Left lung (tissue), 10 donors: ENCODE measurements around the gene SUFU. TPM values are rescaled to one million over a fixed set of nuclear protein-coding genes. Genes with fewer than 3 reads are reported as not detected.
A peak's percentile ranks its signal among the peaks of the same experiment; 100 is the strongest.

Experiments used
- ATAC-seq: fragments of 200-7000 bp; cut with Tn5 transposase; one replicate; pipeline ENCODE4 v1.9.1; 2020; ENCODE audit warnings: moderate library complexity
- DNase-seq, 4 donors: peaks; one replicate each; pipeline ENCODE4 v3.0.0-alpha.2; 2013 to 2020
- H3K27ac ChIP-seq, 2 donors: fragments of 200-600 bp; sonication (generic) in 1 of 2; one replicate each; pipeline versions ENCODE4 v1.5.0 to v1.8.0; 2020 to 2021
- H3K27me3 ChIP-seq, 2 donors: fragments of 200-600 bp; sonication (generic) in 1 of 2; one replicate each; pipeline versions ENCODE4 v1.5.0 to v1.8.0; 2020 to 2021
- H3K36me3 ChIP-seq, 2 donors: fragments of 200-600 bp; sonication (generic) in 1 of 2; one replicate each; pipeline versions ENCODE4 v1.5.0 to v1.8.0; 2020 to 2021
- H3K4me1 ChIP-seq, 2 donors: fragments of 200-600 bp; one replicate each; pipeline ENCODE4 v1.8.0; 2021
- H3K4me3 ChIP-seq, 2 donors: fragments of 200-600 bp; sonication (generic) in 1 of 2; one replicate each; pipeline versions ENCODE4 v1.5.0 to v1.8.0; 2020 to 2021; ENCODE audit warnings: mild to moderate bottlenecking in 1 of 2
- H3K9me3 ChIP-seq, 2 donors: fragments of 200-600 bp; sonication (generic) in 1 of 2; one replicate each; pipeline versions ENCODE4 v1.5.0 to v1.8.0; 2020 to 2021
- intact Hi-C, 2 donors: fragments of 100-400 bp; cut with DNase I; formaldehyde crosslinking; loops; one replicate each; pipeline versions ENCODE4 v1.11.2 to v1.14.2; 2022
- polyA plus RNA-seq, 6 donors: library from polyadenylated mRNA; unstranded; fragments of 120-200 nt; gene quantifications; one replicate each; pipeline ENCODE4 v1.2.1, GENCODE V29; 2013; ENCODE audit not compliant: insufficient read length in 6 of 6
- total RNA-seq, 2 donors: library from RNA; stranded (reverse); fragmentation: NEBNext Ultra II Directional; extraction: Animal tissue kit (Norgen Biotek cat#: 25700); gene quantifications; one replicate each; pipeline ENCODE4 v1.2.1, GENCODE V29; 2021
- TF ChIP-seq, protein P1 (sequence below), 2 donors: fragments of 200-600 bp; sonication (generic) in 1 of 2; IDR thresholded peaks; one replicate each; pipeline versions ENCODE4 v1.5.0 to v1.8.0; 2021; ENCODE audit warnings: antibody characterized with exemption in 2 of 2
- donor health status: DM: no; HTN: yes; CAD: no.
- donor health status: DM: no; HTN: no; CAD: no.

Gene SUFU
- total and polyA plus RNA-seq, 8 donors: 13.4 to 30.7 (median 27.7) TPM

DNA sequence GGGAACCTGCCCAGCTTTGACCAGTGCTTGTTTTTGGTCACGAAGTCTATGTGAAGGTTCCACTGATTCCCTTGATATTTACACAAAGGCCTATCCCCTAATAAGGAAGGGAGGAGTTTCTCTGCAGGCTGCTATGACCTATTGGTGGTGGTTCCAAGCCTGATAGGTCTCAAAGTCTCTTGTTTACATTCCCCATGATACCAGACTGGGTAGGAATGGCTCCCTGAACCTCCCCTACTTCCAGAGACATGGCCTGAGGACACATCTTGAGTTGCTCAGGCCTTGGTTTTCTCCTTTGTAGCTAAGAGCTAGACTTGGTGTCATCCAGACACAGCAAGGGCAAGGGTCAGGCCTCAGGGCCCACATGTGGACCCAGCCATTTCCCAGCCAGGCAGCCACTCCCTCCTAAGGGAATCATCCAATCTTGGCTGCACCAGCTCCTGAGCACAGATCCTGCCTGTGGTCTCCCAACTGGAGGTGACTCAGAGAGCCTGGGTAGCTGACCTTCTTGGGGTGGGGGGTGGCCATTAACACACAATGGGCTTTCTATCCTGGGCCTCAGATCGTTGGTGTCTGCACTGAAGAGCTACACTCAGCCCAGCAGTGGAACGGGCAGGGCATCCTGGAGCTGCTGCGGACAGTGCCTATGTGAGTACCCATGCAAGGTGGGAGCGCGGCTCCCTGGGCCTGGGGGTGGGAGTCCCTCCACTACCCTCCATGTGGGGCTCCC is 89.5 kb downstream of the SUFU start:
- H3K4me1 ChIP-seq: peaks cover 0 to 26% of the 10 kb centered on the region in 2 donors
- no peak overlapping the region for H3K4me3 ChIP-seq
- no peaks in the 10 kb centered on the region for H3K27me3 ChIP-seq
- H3K36me3 ChIP-seq: peaks cover 0 to 32% of the 10 kb centered on the region in 2 donors
- DNase-seq (no peak), ATAC-seq (no peak)
- intact Hi-C loops: loop anchor here in 1 of 2 donors (10.0 kb wide), 1 partner anchor 198 kb away; the partner anchor contains the start of gene NFKB2
- H3K9me3 ChIP-seq: no peaks in the 10 kb centered on the region
- H3K27ac ChIP-seq: no peak overlapping the region
- TF ChIP-seq, protein P1, sequence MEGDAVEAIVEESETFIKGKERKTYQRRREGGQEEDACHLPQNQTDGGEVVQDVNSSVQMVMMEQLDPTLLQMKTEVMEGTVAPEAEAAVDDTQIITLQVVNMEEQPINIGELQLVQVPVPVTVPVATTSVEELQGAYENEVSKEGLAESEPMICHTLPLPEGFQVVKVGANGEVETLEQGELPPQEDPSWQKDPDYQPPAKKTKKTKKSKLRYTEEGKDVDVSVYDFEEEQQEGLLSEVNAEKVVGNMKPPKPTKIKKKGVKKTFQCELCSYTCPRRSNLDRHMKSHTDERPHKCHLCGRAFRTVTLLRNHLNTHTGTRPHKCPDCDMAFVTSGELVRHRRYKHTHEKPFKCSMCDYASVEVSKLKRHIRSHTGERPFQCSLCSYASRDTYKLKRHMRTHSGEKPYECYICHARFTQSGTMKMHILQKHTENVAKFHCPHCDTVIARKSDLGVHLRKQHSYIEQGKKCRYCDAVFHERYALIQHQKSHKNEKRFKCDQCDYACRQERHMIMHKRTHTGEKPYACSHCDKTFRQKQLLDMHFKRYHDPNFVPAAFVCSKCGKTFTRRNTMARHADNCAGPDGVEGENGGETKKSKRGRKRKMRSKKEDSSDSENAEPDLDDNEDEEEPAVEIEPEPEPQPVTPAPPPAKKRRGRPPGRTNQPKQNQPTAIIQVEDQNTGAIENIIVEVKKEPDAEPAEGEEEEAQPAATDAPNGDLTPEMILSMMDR (IDR thresholded peaks at IDR 0.05): no peak

DNA sequence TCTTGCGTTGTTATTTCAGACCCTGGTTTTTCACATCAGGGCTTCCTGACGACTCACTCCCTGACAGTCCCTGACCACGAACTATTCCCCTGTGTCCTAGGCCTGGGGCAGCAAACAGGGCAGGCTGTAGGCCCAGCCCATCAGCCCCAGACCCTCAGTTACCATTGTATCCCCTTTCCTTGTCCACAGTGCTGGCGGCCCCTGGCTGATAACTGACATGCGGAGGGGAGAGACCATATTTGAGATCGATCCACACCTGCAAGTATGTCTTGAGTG is 90.0 kb downstream of the SUFU start:
- ATAC-seq (no peak), DNase-seq (no peak)
- Histone ChIP-seq H3K4me3 (no peak overlapping the region), H3K27me3 (no peaks in the 10 kb centered on the region), H3K36me3 (peaks cover 0 to 37% of the 10 kb centered on the region in 2 donors), H3K9me3 (no peaks in the 10 kb centered on the region), H3K27ac (no peak overlapping the region), H3K4me1 (peaks cover 0 to 31% of the 10 kb centered on the region in 2 donors)
- intact Hi-C loops: loop anchor here in 1 of 2 donors (10.0 kb wide), 1 partner anchor 199 kb away; the partner anchor contains the start of gene NFKB2
- TF ChIP-seq, protein P1 (IDR thresholded peaks at IDR 0.05): no peak

DNA sequence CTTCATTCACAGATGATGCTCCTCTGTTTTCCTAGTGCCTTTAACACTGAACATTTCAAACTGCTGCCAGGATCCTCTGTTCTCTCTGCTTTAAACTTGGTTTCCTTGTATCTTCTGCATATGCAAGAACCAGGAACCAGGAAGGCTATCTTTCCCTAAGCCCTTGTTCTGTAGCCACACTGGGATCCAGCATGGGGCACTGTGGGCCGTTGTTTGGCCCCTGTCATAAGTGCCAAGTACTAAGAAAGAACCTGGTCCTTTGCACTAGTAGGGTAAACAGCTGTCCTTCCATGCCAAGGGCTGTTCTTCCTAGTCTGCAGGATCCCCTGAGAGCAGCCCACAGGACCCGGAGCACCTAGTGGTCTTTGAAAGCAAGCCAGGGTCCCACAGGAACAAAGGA is 91.5 kb downstream of the SUFU start:
- ATAC-seq: no peak
- Histone ChIP-seq H3K27ac (no peak overlapping the region), H3K4me3 (no peak overlapping the region), H3K4me1 (peaks cover 3 to 46% of the 10 kb centered on the region in 2 donors), H3K27me3 (no peaks in the 10 kb centered on the region), H3K36me3 (peaks cover 0 to 47% of the 10 kb centered on the region in 2 donors), H3K9me3 (no peaks in the 10 kb centered on the region)
- intact Hi-C loops: loop anchor here in 1 of 2 donors (10.0 kb wide), 1 partner anchor 200 kb away; the partner anchor contains the start of gene NFKB2
- no peak for DNase-seq
- TF ChIP-seq, protein P1 (IDR thresholded peaks at IDR 0.05): no peak

DNA sequence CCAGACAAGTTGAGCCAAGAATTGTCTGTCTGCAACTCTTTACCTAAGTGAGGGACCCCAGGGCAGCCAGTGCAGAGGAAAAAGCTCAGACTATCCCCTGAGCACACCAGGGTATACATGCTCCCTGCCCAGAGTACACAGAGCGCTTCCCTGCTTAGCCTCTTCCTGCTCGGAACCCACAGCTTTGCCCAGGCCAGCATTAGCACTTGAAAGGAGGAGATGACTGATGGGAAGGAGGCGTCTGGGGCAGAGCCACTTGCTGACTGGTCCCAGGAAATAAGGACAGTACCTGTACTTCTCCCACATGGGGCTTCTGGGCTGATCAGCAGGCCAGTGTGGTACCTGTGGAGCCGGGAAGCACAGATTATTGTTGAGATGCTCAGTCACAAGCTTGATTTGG is 92.1 kb downstream of the SUFU start:
- H3K4me3 ChIP-seq: no peak overlapping the region
- H3K4me1 ChIP-seq: peaks cover 3 to 51% of the 10 kb centered on the region in 2 donors
- intact Hi-C loops: loop anchor here in 1 of 2 donors (10.0 kb wide), 1 partner anchor 201 kb away; the partner anchor contains the start of gene NFKB2
- peak overlapping the region in 1 of 2 donors; percentile 63 for H3K27ac ChIP-seq
- no peaks in the 10 kb centered on the region for H3K27me3 ChIP-seq
- ATAC-seq: no peak
- H3K9me3 ChIP-seq: no peaks in the 10 kb centered on the region
- TF ChIP-seq, protein P1 (IDR thresholded peaks at IDR 0.05): no peak
- no peak for DNase-seq
- peaks cover 0 to 52% of the 10 kb centered on the region in 2 donors for H3K36me3 ChIP-seq

DNA sequence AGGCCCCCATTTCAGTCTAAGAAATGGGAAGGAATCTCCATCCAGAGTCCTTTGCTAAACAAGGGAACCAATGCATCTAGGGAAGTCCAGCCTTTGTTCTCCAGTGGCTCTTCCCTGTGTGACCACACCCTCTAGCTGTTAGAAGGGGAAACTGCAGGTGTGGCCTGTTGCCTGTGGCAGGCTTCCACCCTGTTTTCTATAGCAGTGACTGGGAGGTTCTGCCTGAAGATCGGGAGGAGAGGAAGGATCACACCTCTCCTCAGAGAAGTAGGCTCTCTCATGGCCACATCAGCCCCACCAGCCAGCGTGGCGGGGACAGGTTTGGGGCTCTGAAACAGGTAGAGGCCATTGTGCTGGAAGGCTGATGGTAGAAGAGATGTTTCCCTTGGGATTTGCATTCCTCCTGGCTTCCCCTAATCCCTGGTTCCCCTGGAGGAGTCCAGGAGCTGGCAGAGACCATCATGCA is 92.8 kb downstream of the SUFU start:
- TF ChIP-seq, protein P1 (IDR thresholded peaks at IDR 0.05): peak; percentile 67 to 79
- DNase-seq (no peak), ATAC-seq (peak; percentile 91)
- H3K4me3 ChIP-seq: no peak overlapping the region
- H3K27me3 ChIP-seq: no peaks in the 10 kb centered on the region
- H3K27ac ChIP-seq: peak overlapping the region in 1 of 2 donors; percentile 63
- H3K36me3 ChIP-seq: peaks cover 0 to 55% of the 10 kb centered on the region in 2 donors
- intact Hi-C loops: loop anchor here in 1 of 2 donors (10.0 kb wide), 1 partner anchor 202 kb away; the partner anchor contains the start of gene NFKB2
- no peaks in the 10 kb centered on the region for H3K9me3 ChIP-seq
- peaks cover 3 to 51% of the 10 kb centered on the region in 2 donors for H3K4me1 ChIP-seq
